ENCODE results near the gene AFAP1L1. TPM values are rescaled to one million over a fixed set of nuclear protein-coding genes. Genes with fewer than 3 reads are reported as not detected.

Gene AFAP1L1
- total and polyA plus RNA-seq, 4 donors, result 2.1 to 11.6 (median 4.0) TPM

Other genes starting within 250 kb of the AFAP1L1 start
- 1 to 10 TPM in 1 of 2 donors, under 1 TPM in 1; 0.67 to 6.2 TPM for gene SH3TC2, start 208.8 kb upstream of the AFAP1L1 start, total RNA-seq
- under 1 TPM; 0.31 to 0.47 TPM for gene SH3TC2, start 208.8 kb upstream of the AFAP1L1 start, polyA plus RNA-seq
- 100 to 1,000 TPM in 1 of 2 donors, 1 to 10 TPM in 1; 6.8 to 131 TPM for gene ABLIM3, start 130.4 kb upstream of the AFAP1L1 start, total RNA-seq
- 10 to 100 TPM; 23.2 to 63.0 TPM for gene ABLIM3, start 130.4 kb upstream of the AFAP1L1 start, polyA plus RNA-seq
- 1 to 10 TPM; 6.5 to 9.5 TPM for gene GRPEL2, start 73.6 kb downstream of the AFAP1L1 start, total RNA-seq
- gene GRPEL2, start 73.6 kb downstream of the AFAP1L1 start, polyA plus RNA-seq, result 1 to 10 TPM; 2.5 to 3.0 TPM
- gene PCYOX1L, start 86.2 kb downstream of the AFAP1L1 start, total RNA-seq, result 1 to 10 TPM; 1.1 to 4.4 TPM
- gene PCYOX1L, start 86.2 kb downstream of the AFAP1L1 start, polyA plus RNA-seq, result 1 to 10 TPM in 1 of 2 donors, under 1 TPM in 1; 0.47 to 1.2 TPM
- gene IL17B, start 107.4 kb downstream of the AFAP1L1 start, total RNA-seq, result not detected
- gene IL17B, start 107.4 kb downstream of the AFAP1L1 start, polyA plus RNA-seq, result not detected

Data from liver (tissue), 4 donors.